Measurements from ENCODE around the gene UBE2F. TPM values are rescaled to one million over a fixed set of nuclear protein-coding genes. Genes with fewer than 3 reads are reported as not detected.
A peak's percentile ranks its signal among the peaks of the same experiment; 100 is the strongest.
"Not testable (repeated sequence)": the region's sequence is repeated elsewhere in the genome, so short reads cannot be mapped to it uniquely, and the experiment has no call there.

UBE2F gene
- polyA plus RNA-seq, 3 donors = 51.1 to 120 (median 117) TPM

DNA sequence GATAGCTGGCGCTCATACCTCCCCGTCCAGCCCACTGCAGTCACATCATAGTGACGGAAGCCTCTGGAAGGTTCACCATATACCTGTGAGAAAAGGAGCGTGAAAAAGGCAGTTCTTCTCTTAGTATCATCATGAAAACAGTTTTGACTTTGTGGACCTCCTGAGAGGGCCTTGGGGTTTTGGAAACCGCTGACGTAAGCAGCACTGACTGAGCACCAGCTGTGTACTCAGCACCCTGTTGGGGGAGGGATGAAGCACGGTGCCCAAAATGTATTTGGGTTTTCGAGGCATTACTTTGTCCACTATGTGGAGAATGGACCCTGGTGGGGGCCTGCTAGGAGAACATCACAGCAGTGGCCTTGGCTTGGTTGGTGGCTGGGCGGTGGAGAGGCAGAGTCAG is 99.4 kb downstream of the UBE2F start:
- intact Hi-C loops (cut with micrococcal nuclease) = no loop called here
- Histone ChIP-seq H3K4me1 (ENCODE audit: control insufficient read depth in 1 of 2, insufficient read depth in 2 of 2, low read length in 2 of 2) (peaks cover 9 to 11% of the 10 kb centered on the region in 2 donors), H3K9me3 (replicated peaks in 1 of 2; ENCODE audit: control insufficient read depth in 1 of 2, insufficient read depth in 1 of 2, low read length in 2 of 2) (no peaks in the 10 kb centered on the region), H3K27ac (ENCODE audit: low read depth in 1 of 2, low read length in 2 of 2) (no peak overlapping the region), H3K4me3 (replicated peaks in 1 of 3; ENCODE audit: low read depth in 2 of 3, low read length in 3 of 3) (no peak overlapping the region), H4K20me1 (ENCODE audit: insufficient read depth, low read length) (no peaks in the 10 kb centered on the region), H3K9ac (ENCODE audit: insufficient read depth, low read length, poor library complexity, severe bottlenecking) (no peak overlapping the region), H3K36me3 (replicated peaks in 1 of 2; ENCODE audit: control insufficient read depth in 1 of 2, insufficient read depth in 2 of 2, low read length in 2 of 2) (peaks cover 41 to 66% of the 10 kb centered on the region in 2 donors), H3K79me2 (ENCODE audit: insufficient read depth, low read length) (no peaks in the 10 kb centered on the region), H3K27me3 (ENCODE audit: control insufficient read depth in 2 of 2, insufficient read depth in 2 of 2, low read length in 2 of 2) (no peaks in the 10 kb centered on the region), H3K4me2 (replicated peaks; ENCODE audit: extremely low read depth, low read length, poor library complexity, severe bottlenecking) (no peak overlapping the region), H2AFZ (ENCODE audit: insufficient read depth, low read depth, low read length, poor library complexity, severe bottlenecking) (no peak overlapping the region)
- Mint-ChIP-seq H3K4me3 (no peak overlapping the region), H3K4me1 (peaks cover 8% of the 10 kb centered on the region), H3K9me3 (peaks cover 0 to 10% (median 4%) of the 10 kb centered on the region in 7 donors), H3K27ac (peak overlapping the region in 1 of 7 donors; percentile 4), H3K36me3 (peaks cover 47 to 65% of the 10 kb centered on the region in 2 donors), H3K27me3 (ENCODE audit: low read depth in 3 of 3) (peaks cover 0 to 3% (median 0%) of the 10 kb centered on the region in 3 donors)
- no peak for DNase-seq
- WGBS (ENCODE audit: insufficient coverage) = 98% methylated on average over 5 of the region's 9 CpGs
- TF ChIP-seq, protein P1, sequence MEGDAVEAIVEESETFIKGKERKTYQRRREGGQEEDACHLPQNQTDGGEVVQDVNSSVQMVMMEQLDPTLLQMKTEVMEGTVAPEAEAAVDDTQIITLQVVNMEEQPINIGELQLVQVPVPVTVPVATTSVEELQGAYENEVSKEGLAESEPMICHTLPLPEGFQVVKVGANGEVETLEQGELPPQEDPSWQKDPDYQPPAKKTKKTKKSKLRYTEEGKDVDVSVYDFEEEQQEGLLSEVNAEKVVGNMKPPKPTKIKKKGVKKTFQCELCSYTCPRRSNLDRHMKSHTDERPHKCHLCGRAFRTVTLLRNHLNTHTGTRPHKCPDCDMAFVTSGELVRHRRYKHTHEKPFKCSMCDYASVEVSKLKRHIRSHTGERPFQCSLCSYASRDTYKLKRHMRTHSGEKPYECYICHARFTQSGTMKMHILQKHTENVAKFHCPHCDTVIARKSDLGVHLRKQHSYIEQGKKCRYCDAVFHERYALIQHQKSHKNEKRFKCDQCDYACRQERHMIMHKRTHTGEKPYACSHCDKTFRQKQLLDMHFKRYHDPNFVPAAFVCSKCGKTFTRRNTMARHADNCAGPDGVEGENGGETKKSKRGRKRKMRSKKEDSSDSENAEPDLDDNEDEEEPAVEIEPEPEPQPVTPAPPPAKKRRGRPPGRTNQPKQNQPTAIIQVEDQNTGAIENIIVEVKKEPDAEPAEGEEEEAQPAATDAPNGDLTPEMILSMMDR (IDR thresholded peaks at IDR 0.05) = no peak

DNA sequence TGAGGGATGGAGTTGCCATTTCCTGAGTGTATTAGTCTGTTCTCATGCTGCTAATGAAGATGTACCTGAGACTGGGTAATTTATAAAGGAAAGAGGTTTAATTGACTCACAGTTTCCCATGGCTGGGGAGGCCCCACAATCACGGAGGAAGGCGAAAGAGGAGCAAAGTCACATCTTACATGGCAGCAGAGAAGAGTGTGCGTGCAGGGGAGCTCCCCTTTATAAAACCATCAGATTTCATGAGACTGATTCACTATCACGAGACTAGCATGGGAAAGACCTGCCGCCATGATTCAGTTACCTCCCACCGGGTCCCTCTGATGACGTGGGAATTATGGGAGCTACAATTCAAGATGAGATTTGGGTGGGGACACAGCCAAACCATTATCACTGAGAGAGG is 99.9 kb downstream of the UBE2F start:
- H3K9ac ChIP-seq (ENCODE audit: insufficient read depth, low read length, poor library complexity, severe bottlenecking); DNase-seq; H4K20me1 ChIP-seq (ENCODE audit: insufficient read depth, low read length); H3K4me1 ChIP-seq (ENCODE audit: control insufficient read depth in 1 of 2, insufficient read depth in 2 of 2, low read length in 2 of 2); H3K9me3 ChIP-seq (replicated peaks in 1 of 2; ENCODE audit: control insufficient read depth in 1 of 2, insufficient read depth in 1 of 2, low read length in 2 of 2); intact Hi-C loops (cut with micrococcal nuclease); H2AFZ ChIP-seq (ENCODE audit: insufficient read depth, low read depth, low read length, poor library complexity, severe bottlenecking); H3K4me3 ChIP-seq (replicated peaks in 1 of 3; ENCODE audit: low read depth in 2 of 3, low read length in 3 of 3); H3K79me2 ChIP-seq (ENCODE audit: insufficient read depth, low read length); H3K4me3 Mint-ChIP-seq; H3K27me3 Mint-ChIP-seq (ENCODE audit: low read depth in 3 of 3); H3K27ac ChIP-seq (ENCODE audit: low read depth in 1 of 2, low read length in 2 of 2); H3K4me1 Mint-ChIP-seq; H3K4me2 ChIP-seq (replicated peaks; ENCODE audit: extremely low read depth, low read length, poor library complexity, severe bottlenecking); H3K27ac Mint-ChIP-seq; H3K27me3 ChIP-seq (ENCODE audit: control insufficient read depth in 2 of 2, insufficient read depth in 2 of 2, low read length in 2 of 2): not testable (repeated sequence)
- peaks cover 0 to 11% (median 6%) of the 10 kb centered on the region in 7 donors for H3K9me3 Mint-ChIP-seq
- WGBS (ENCODE audit: insufficient coverage) = 96% methylated on average over 5 of the region's 7 CpGs
- peaks cover 50 to 70% of the 10 kb centered on the region in 2 donors for H3K36me3 Mint-ChIP-seq
- peaks cover 46 to 71% of the 10 kb centered on the region in 2 donors for H3K36me3 ChIP-seq (replicated peaks in 1 of 2; ENCODE audit: control insufficient read depth in 1 of 2, insufficient read depth in 2 of 2, low read length in 2 of 2)
